PC-9 (cell line): ENCODE results near the gene NGEF. TPM values are rescaled to one million over a fixed set of nuclear protein-coding genes. Genes with fewer than 3 reads are reported as not detected.
A peak's percentile ranks its signal among the peaks of the same experiment; 100 is the strongest.

Experiments used
- BruUV-seq: library from RNA; stranded (reverse); fragments of 400-500 nt; replicated peaks from 2 replicates; lab custom pipeline; 2021; lab: Mats Ljungman, UMichigan
- CTCF ChIA-PET: fragments of 300-600 bp; sonication (Branson Sonifier 250); formaldehyde crosslinking; loops from one replicate; lab custom pipeline; 2022; ENCODE audit warnings: antibody characterized with exemption; lab: Charles Lee
- POLR2A ChIA-PET: fragments of 300-600 bp; sonication (Branson Sonifier 250); formaldehyde crosslinking; loops from one replicate; lab custom pipeline; 2022; ENCODE audit warnings: antibody characterized with exemption; ENCODE audit not compliant: unreplicated experiment; lab: Charles Lee
- DNase-seq, 2 experiments: peaks; one replicate each; pipeline versions ENCODE4 v3.0.0 to v3.0.0-alpha.2; 2015 to 2022; ENCODE audit warnings: mixed read lengths in 1 of 2
- H2AFZ ChIP-seq: fragments of 200-600 bp; sonication (generic); 2 replicates; pipeline ENCODE4 v1.8.1; 2017; ENCODE audit warnings: antibody characterized with exemption
- H3F3A ChIP-seq: fragments of 200-600 bp; sonication (generic); 2 replicates; pipeline ENCODE4 v1.8.1; 2017; ENCODE audit warnings: antibody characterized with exemption, mild to moderate bottlenecking, low read depth; ENCODE audit not compliant: insufficient read depth
- H3K27ac ChIP-seq: fragments of 200-600 bp; sonication (generic); 2 replicates; pipeline ENCODE4 v1.6.1; 2016; ENCODE audit warnings: mixed run types
- H3K27me3 ChIP-seq: fragments of 200-600 bp; sonication (generic); 2 replicates; pipeline ENCODE4 v1.6.1; 2016; ENCODE audit warnings: low read depth, mixed run types; ENCODE audit not compliant: insufficient read depth
- H3K36me3 ChIP-seq: fragments of 200-600 bp; sonication (generic); 2 replicates; pipeline ENCODE4 v1.6.1; 2016; ENCODE audit warnings: low read depth, mixed run types
- H3K4me1 ChIP-seq: fragments of 200-600 bp; sonication (generic); replicated peaks from 2 replicates; pipeline ENCODE4 v1.6.1; 2016; ENCODE audit warnings: mixed run types; ENCODE audit not compliant: insufficient read depth
- H3K4me2 ChIP-seq: fragments of 200-600 bp; sonication (generic); 2 replicates; pipeline ENCODE4 v1.6.1; 2017; ENCODE audit warnings: mixed run types
- H3K4me3 ChIP-seq: fragments of 200-600 bp; sonication (generic); 2 replicates; pipeline ENCODE4 v1.6.1; 2016; ENCODE audit warnings: mixed run types
- H3K79me2 ChIP-seq: fragments of 200-600 bp; sonication (generic); 2 replicates; pipeline ENCODE4 v1.6.1; 2017; ENCODE audit warnings: low read depth, mixed run types
- H3K9me2 ChIP-seq: fragments of 200-600 bp; sonication (generic); 2 replicates; pipeline ENCODE4 v1.8.1; 2017; ENCODE audit warnings: mild to moderate bottlenecking; ENCODE audit not compliant: insufficient read depth
- H3K9me3 ChIP-seq: fragments of 200-600 bp; sonication (generic); 2 replicates; pipeline ENCODE4 v1.8.1; 2016; ENCODE audit warnings: low read depth; ENCODE audit not compliant: insufficient read depth
- H4K20me1 ChIP-seq: fragments of 200-600 bp; sonication (generic); 2 replicates; pipeline ENCODE4 v1.8.1; 2017; ENCODE audit not compliant: insufficient read depth
- EZH2 ChIP-seq: fragments of 200-600 bp; sonication (generic); IDR thresholded peaks from 2 replicates; pipeline ENCODE4 v1.8.0; 2017; ENCODE audit warnings: antibody characterized with exemption, low read depth
- intact Hi-C: fragments of 100-400 bp; cut with micrococcal nuclease; formaldehyde crosslinking; loops from one replicate; pipeline ENCODE4 v1.10.0; 2022; ENCODE audit not compliant: unreplicated experiment
- total RNA-seq: library from RNA; stranded (reverse); gene quantifications from 2 replicates; pipeline ENCODE4 v1.2.3, GENCODE V29; 2021
- TF ChIP-seq, protein P1 (sequence below): fragments of 200-600 bp; sonication (generic); conservative IDR thresholded peaks from 2 replicates; pipeline ENCODE4 v1.6.1; 2017; ENCODE audit warnings: mixed run types, antibody characterized with exemption, mild to moderate bottlenecking, moderate library complexity

The NGEF gene
- total RNA-seq, 1 experiment from 2014 or later, result 55.3 TPM

DNA sequence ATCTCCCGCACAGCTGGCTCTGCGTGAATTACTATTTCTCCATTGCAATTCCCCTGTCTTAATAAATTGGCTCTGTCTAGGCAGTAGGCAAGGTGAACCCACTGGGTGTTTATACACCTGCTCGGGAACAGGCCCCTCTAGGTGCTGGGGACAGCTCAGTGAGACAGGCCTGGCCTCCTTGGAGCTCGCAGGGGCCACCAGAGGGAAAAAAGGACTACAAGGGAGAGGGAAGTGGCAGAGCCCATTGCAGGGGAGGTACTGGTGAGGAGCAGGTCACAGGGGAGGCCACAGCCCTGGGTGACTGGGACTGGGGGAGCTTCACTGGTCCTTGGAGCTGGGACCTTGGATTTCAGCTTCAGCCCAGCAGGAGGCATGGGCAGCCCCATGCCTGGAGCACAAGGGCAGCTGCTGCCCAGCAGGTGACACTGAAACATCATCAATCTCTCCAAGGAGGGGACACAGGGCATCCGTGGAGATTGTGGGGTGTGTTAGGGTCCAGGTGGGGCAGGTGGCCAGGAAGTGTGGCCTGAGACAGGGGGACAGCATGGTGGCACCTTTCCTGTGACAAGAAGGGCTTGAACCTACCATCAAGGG is 31.2 kb downstream of the NGEF start:
- Histone ChIP-seq H3K27ac (peak overlapping the region; percentile 95), H3K4me2 (peak overlapping the region; percentile 86), H3K79me2 (no peaks in the 10 kb centered on the region), H3F3A (peaks cover 37% of the 10 kb centered on the region), H4K20me1 (no peaks in the 10 kb centered on the region), H3K36me3 (no peaks in the 10 kb centered on the region), H3K9me3 (0 out of 2 replicates have a peak, but pooled peaks cover 6% of the 10 kb centered on the region), H3K27me3 (no peaks in the 10 kb centered on the region), H3K9me2 (no peaks in the 10 kb centered on the region), H3K4me3 (peak overlapping the region; percentile 29; the same call in 1 of the 2 replicates), H3K4me1 (peaks cover 58% of the 10 kb centered on the region), H2AFZ (no peak overlapping the region)
- ChIA-PET CTCF (interaction anchor here (0.8 kb wide), 1 partner anchor 269 kb away, joined by 3 read pairs; no protein-coding TSS in a partner anchor), POLR2A (interaction anchor here (0.6 kb wide), 1 partner anchor 20 kb away, joined by 3 read pairs; no protein-coding TSS in a partner anchor)
- no peak for TF ChIP-seq EZH2
- TF ChIP-seq, protein P1, sequence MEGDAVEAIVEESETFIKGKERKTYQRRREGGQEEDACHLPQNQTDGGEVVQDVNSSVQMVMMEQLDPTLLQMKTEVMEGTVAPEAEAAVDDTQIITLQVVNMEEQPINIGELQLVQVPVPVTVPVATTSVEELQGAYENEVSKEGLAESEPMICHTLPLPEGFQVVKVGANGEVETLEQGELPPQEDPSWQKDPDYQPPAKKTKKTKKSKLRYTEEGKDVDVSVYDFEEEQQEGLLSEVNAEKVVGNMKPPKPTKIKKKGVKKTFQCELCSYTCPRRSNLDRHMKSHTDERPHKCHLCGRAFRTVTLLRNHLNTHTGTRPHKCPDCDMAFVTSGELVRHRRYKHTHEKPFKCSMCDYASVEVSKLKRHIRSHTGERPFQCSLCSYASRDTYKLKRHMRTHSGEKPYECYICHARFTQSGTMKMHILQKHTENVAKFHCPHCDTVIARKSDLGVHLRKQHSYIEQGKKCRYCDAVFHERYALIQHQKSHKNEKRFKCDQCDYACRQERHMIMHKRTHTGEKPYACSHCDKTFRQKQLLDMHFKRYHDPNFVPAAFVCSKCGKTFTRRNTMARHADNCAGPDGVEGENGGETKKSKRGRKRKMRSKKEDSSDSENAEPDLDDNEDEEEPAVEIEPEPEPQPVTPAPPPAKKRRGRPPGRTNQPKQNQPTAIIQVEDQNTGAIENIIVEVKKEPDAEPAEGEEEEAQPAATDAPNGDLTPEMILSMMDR, result peak; percentile 38; the same call in 1 of the 2 replicates
- no TSS peak for BruUV-seq
- DNase-seq, result peak in 1 of 2 experiments; percentile 36
- intact Hi-C loops, result loop anchor here (2.0 to 10.0 kb wide), 2 partner anchors 91 to 433 kb away; no protein-coding TSS in a partner anchor

DNA sequence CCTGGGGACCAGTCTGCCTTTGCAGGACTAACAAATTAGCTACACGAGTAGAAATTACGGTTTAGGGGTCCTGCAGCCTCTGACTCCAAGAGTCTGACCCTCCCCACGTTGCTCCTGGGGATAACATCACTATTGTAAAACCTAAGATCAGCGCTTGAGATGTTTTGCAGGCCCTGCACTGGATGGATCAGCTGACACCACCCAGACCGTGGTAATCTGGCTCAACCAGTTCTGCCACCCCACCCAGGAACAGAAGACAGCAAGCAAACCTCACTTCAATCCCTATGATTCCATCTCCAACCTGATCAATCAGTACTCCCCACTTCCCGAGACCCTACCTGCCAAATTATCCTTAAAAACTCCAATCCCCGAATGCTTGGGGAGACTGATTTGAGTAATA is 31.7 kb downstream of the NGEF start:
- peaks cover 52% of the 10 kb centered on the region for H3K4me1 ChIP-seq

DNA sequence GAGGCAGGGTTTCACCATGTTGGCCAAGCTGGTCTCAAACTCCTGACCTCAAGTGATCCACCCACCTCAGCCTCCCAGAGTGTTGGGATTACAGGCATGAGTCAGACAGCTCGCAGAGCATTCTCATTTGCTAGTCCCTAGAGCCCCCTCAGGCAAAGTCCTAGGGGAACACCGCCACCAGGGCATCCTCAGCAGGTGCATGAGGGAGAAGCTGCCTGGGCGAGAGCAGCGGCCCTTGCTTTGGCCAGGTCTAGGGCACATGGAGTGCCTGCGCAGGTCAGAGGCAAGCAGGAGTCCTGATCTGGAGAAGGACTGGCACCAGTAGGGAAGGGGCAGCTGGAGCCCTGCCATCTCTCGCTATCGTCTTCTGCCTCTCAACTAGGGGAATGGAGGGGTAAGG is 32.4 kb downstream of the NGEF start:
- Histone ChIP-seq H3K4me1 (peaks cover 51% of the 10 kb centered on the region), H3K4me3 (peak overlapping the region; percentile 33; the same call in 1 of the 2 replicates), H3F3A (peaks cover 31% of the 10 kb centered on the region), H3K27me3 (no peaks in the 10 kb centered on the region), H3K4me2 (peak overlapping the region; percentile 86), H2AFZ (no peak overlapping the region), H3K36me3 (no peaks in the 10 kb centered on the region), H3K9me3 (no peaks in the 10 kb centered on the region), H3K9me2 (no peaks in the 10 kb centered on the region), H4K20me1 (no peaks in the 10 kb centered on the region), H3K27ac (peak overlapping the region; percentile 95), H3K79me2 (no peaks in the 10 kb centered on the region)
- TF ChIP-seq, protein P1, result no peak
- TF ChIP-seq EZH2, result no peak
- intact Hi-C loops, result loop anchor here (1.0 to 10.0 kb wide), 10 partner anchors 8 to 434 kb away; partner anchors contain the start of gene ATG16L1
- BruUV-seq, result TSS peak; percentile 76
- ChIA-PET POLR2A (interaction anchor here (0.6 to 0.9 kb wide), 2 partner anchors 7 to 24 kb away, joined by 3 to 8 read pairs; no protein-coding TSS in a partner anchor), CTCF (interaction anchor here (0.5 to 1.6 kb wide), 9 partner anchors 48 to 271 kb away, joined by 3 to 7 read pairs (median 6); partner anchors contain the start of gene ATG16L1)
- peak; percentile 51 to 82 for DNase-seq

More for the DNA sequence above, 31.7 kb downstream of the NGEF start:
- H3K9me3 ChIP-seq, result 0 out of 2 replicates have a peak, but pooled peaks cover 6% of the 10 kb centered on the region
- intact Hi-C loops, result loop anchor here (2.0 to 10.0 kb wide), 2 partner anchors 91 to 433 kb away; no protein-coding TSS in a partner anchor
- H3K4me2 ChIP-seq, result peak overlapping the region; percentile 86
- no peaks in the 10 kb centered on the region for H3K79me2 ChIP-seq
- no peaks in the 10 kb centered on the region for H3K9me2 ChIP-seq
- peak overlapping the region; percentile 29; the same call in 1 of the 2 replicates for H3K4me3 ChIP-seq
- H3K27ac ChIP-seq, result peak overlapping the region; percentile 95
- CTCF ChIA-PET, result interaction anchor here (0.8 kb wide), 1 partner anchor 269 kb away, joined by 3 read pairs; no protein-coding TSS in a partner anchor
- no peaks in the 10 kb centered on the region for H3K27me3 ChIP-seq
- H3K36me3 ChIP-seq, result no peaks in the 10 kb centered on the region
- H3F3A ChIP-seq, result peaks cover 32% of the 10 kb centered on the region
- TF ChIP-seq, protein P1, result no peak
- no peak for TF ChIP-seq EZH2
- no peak overlapping the region for H2AFZ ChIP-seq
- peak; percentile 81 to 83 for DNase-seq
- no TSS peak for BruUV-seq
- POLR2A ChIA-PET, result interaction anchor here (0.6 kb wide), 1 partner anchor 21 kb away, joined by 3 read pairs; no protein-coding TSS in a partner anchor
- no peaks in the 10 kb centered on the region for H4K20me1 ChIP-seq
